Measurements from ENCODE around the gene LYVE1.

The LYVE1 gene

GRCh38 chr11:10519630-10520029, 48.8 kb downstream of the LYVE1 start:
- no peak for DNase-seq

- DNase-seq = no peak
Measured at GRCh38 chr11:10518891-10519290, 49.6 kb downstream of the LYVE1 start.

- no peak for DNase-seq
Measured at GRCh38 chr11:10518123-10518522, 50.3 kb downstream of the LYVE1 start.

GRCh38 chr11:10515418-10515817, 53.0 kb downstream of the LYVE1 start:
- no peak for DNase-seq

GRCh38 chr11:10514709-10515108, 53.8 kb downstream of the LYVE1 start:
- DNase-seq = no peak

GRCh38 chr11:10514202-10514601, 54.3 kb downstream of the LYVE1 start:
- no peak for DNase-seq

- DNase-seq = no peak
Measured at GRCh38 chr11:10511181-10511621, 57.3 kb downstream of the LYVE1 start.
